Peyer's patch (tissue), 4 donors: Measurements from ENCODE around the gene TMEM37. TPM values are rescaled to one million over a fixed set of nuclear protein-coding genes. Genes with fewer than 3 reads are reported as not detected.

ENCODE experiments used
- DNase-seq, 3 donors: peaks; one replicate each; pipeline ENCODE4 v3.0.0-alpha.2; 2017 to 2019
- H3K27ac ChIP-seq, 4 donors: fragments of 200-600 bp; sonication (generic); one replicate each; pipeline ENCODE4 v1.5.1; 2016 to 2019
- H3K27me3 ChIP-seq, 2 donors: fragments of 200-600 bp; sonication (generic); one replicate each; pipeline ENCODE4 v1.5.1; 2019
- H3K36me3 ChIP-seq, 3 donors: fragments of 200-600 bp; sonication (generic); one replicate each; pipeline ENCODE4 v1.5.1; 2016 to 2019
- H3K4me1 ChIP-seq, 4 donors: fragments of 200-600 bp; sonication (generic); one replicate each; pipeline ENCODE4 v1.5.1; 2016 to 2019
- H3K4me3 ChIP-seq, 4 donors: fragments of 200-600 bp; sonication (generic); 1 replicate in 3 of 4; 2 replicates in 1 of 4; pipeline ENCODE4 v1.5.1; 2016 to 2019; ENCODE audit warnings: mild to moderate bottlenecking in 1 of 4
- H3K9me3 ChIP-seq, 4 donors: fragments of 200-600 bp; sonication (generic); one replicate each; pipeline ENCODE4 v1.5.1; 2016 to 2019; ENCODE audit warnings: mild to moderate bottlenecking in 1 of 4
- CTCF ChIP-seq, 6 experiments: fragments of 450-650 bp in 4 of 6; fragments of 200-600 bp in 2 of 6; sonication (generic) in 1 of 6; IDR thresholded peaks; one replicate each; pipeline ENCODE4 v1.5.1; 2017 to 2019; ENCODE audit warnings: antibody characterized with exemption in 6 of 6, mild to moderate bottlenecking in 3 of 6, moderate library complexity in 1 of 6
- POLR2A ChIP-seq, 2 donors: fragments of 450-650 bp; IDR thresholded peaks; one replicate each; pipeline ENCODE4 v1.5.1; 2017; ENCODE audit warnings: antibody characterized with exemption in 2 of 2, mild to moderate bottlenecking in 2 of 2, moderate library complexity in 2 of 2
- total RNA-seq, 4 donors: library from RNA; depleted of rRNA; stranded (reverse); fragments of >200 nt; gene quantifications; one replicate each; pipeline ENCODE4 v1.1.0, GENCODE V29; 2016

Gene TMEM37
- total RNA-seq, 4 donors from 2014 or later: 17.3 to 542 (median 214) TPM

- DNase-seq: no peak
- Histone ChIP-seq H3K9me3 (no peaks in the 10 kb centered on the region), H3K27me3 (no peaks in the 10 kb centered on the region), H3K27ac (peak overlapping the region in 3 of 4 donors; percentile 75 to 94 (median 92)), H3K4me3 (no peak overlapping the region), H3K36me3 (no peaks in the 10 kb centered on the region), H3K4me1 (peaks cover 0 to 76% (median 13%) of the 10 kb centered on the region in 4 donors)
- TF ChIP-seq POLR2A (IDR thresholded peaks at IDR 0.05): no peak
- TF ChIP-seq CTCF (IDR thresholded peaks at IDR 0.05): no peak
Observed at GRCh38 chr2:119425119-119425405, 6.6 kb upstream of the TMEM37 start.

GRCh38 chr2:119425620-119426395 lies 5.8 kb upstream of the TMEM37 start:
- TF ChIP-seq POLR2A (IDR thresholded peaks at IDR 0.05): peak in 1 of 2 donors; percentile 44
- no peak for TF ChIP-seq CTCF (IDR thresholded peaks at IDR 0.05)
- Histone ChIP-seq H3K9me3 (no peaks in the 10 kb centered on the region), H3K4me1 (peaks cover 0 to 83% (median 13%) of the 10 kb centered on the region in 4 donors), H3K27ac (peak overlapping the region; percentile 3 to 94 (median 84)), H3K36me3 (no peaks in the 10 kb centered on the region), H3K4me3 (peak overlapping the region in 2 of 4 donors; percentile 21 to 25), H3K27me3 (no peaks in the 10 kb centered on the region)
- DNase-seq: peak in 2 of 3 donors; percentile 72 to 81

GRCh38 chr2:119426396-119426675 lies 5.3 kb upstream of the TMEM37 start:
- Histone ChIP-seq H3K4me1 (peaks cover 0 to 81% (median 11%) of the 10 kb centered on the region in 4 donors), H3K4me3 (peak overlapping the region in 2 of 4 donors; percentile 21 to 25), H3K36me3 (no peaks in the 10 kb centered on the region), H3K27ac (peak overlapping the region in 3 of 4 donors; percentile 75 to 94 (median 92)), H3K27me3 (no peaks in the 10 kb centered on the region), H3K9me3 (no peaks in the 10 kb centered on the region)
- TF ChIP-seq CTCF (IDR thresholded peaks at IDR 0.05) (no peak), POLR2A (IDR thresholded peaks at IDR 0.05) (no peak)
- no peak for DNase-seq

GRCh38 chr2:119426801-119427395 lies 4.8 kb upstream of the TMEM37 start:
- TF ChIP-seq CTCF (IDR thresholded peaks at IDR 0.05) (no peak), POLR2A (IDR thresholded peaks at IDR 0.05) (peak; percentile 7 to 65)
- no peaks in the 10 kb centered on the region for H3K36me3 ChIP-seq
- peak; percentile 29 to 92 (median 89) for DNase-seq
- H3K4me1 ChIP-seq: peaks cover 0 to 75% (median 10%) of the 10 kb centered on the region in 4 donors
- H3K4me3 ChIP-seq: peak overlapping the region in 2 of 4 donors; percentile 21 to 26
- H3K27me3 ChIP-seq: no peaks in the 10 kb centered on the region
- peak overlapping the region; percentile 43 to 94 (median 84) for H3K27ac ChIP-seq
- H3K9me3 ChIP-seq: no peaks in the 10 kb centered on the region

- TF ChIP-seq CTCF (IDR thresholded peaks at IDR 0.05) (no peak), POLR2A (IDR thresholded peaks at IDR 0.05) (no peak)
- H3K36me3 ChIP-seq: peaks cover 0 to 3% (median 0%) of the 10 kb centered on the region in 3 donors
- H3K27me3 ChIP-seq: no peaks in the 10 kb centered on the region
- H3K4me3 ChIP-seq: peak overlapping the region in 1 of 4 donors; percentile 4
- DNase-seq: no peak
- H3K9me3 ChIP-seq: no peaks in the 10 kb centered on the region
- H3K27ac ChIP-seq: peak overlapping the region in 3 of 4 donors; percentile 75 to 94 (median 92)
- H3K4me1 ChIP-seq: peaks cover 0 to 68% (median 13%) of the 10 kb centered on the region in 4 donors
Observed at GRCh38 chr2:119427756-119428155, 3.9 kb upstream of the TMEM37 start.
